ENCODE measurements around the gene ZNF644. TPM values are rescaled to one million over a fixed set of nuclear protein-coding genes. Genes with fewer than 3 reads are reported as not detected.
A peak's percentile ranks its signal among the peaks of the same experiment; 100 is the strongest.
"Not testable (repeated sequence)": the region's sequence is repeated elsewhere in the genome, so short reads cannot be mapped to it uniquely, and the experiment has no call there.

ZNF644 gene
- 10 to 100 TPM; 38.2 to 79.3 (median 41.0) TPM for total RNA-seq

GRCh38 chr1:91021686-91022517, at the start of gene ZNF644:
Gene ZNF644, minus strand, starts transcription at chr1:91022035. Its CDS starts 39,682 bp downstream, at chr1:90982353.
- Histone ChIP-seq H3K4me1 (peaks cover 36% of the 10 kb centered on the region), H3K27ac (peak within 1 kb of the TSS; percentile 98), H3K4me3 (peak within 1 kb of the TSS; percentile 68), H3K9me3 (no peaks in the 10 kb centered on the region), H3K36me3 (no peaks in the 10 kb centered on the region), H3K27me3 (no peaks in the 10 kb centered on the region)
- TF ChIP-seq POLR2AphosphoS5 (IDR thresholded peaks at IDR 0.05) = peak in 1 of 3 donors; percentile 72
- no peak for TF ChIP-seq CTCF (IDR thresholded peaks at IDR 0.05)
- peak in 1 of 2 donors; percentile 88 for TF ChIP-seq POLR2A (IDR thresholded peaks at IDR 0.05)
- DNase-seq (ENCODE audit: low spot score in 2 of 2) = peak; percentile 94 to 95
- WGBS = 0% methylated on average over 14 of the region's 70 CpGs

- H3K4me3 ChIP-seq = no peak overlapping the region
- WGBS = 25% methylated on average over 3 of the region's 3 CpGs
- H3K4me1 ChIP-seq = no peaks in the 10 kb centered on the region
- TF ChIP-seq POLR2A (IDR thresholded peaks at IDR 0.05) = no peak
- TF ChIP-seq CTCF (IDR thresholded peaks at IDR 0.05) = no peak
- no peak for TF ChIP-seq EP300 (IDR thresholded peaks at IDR 0.05)
- TF ChIP-seq POLR2AphosphoS5 (IDR thresholded peaks at IDR 0.05) = no peak
- no peaks in the 10 kb centered on the region for H3K27me3 ChIP-seq
- DNase-seq (ENCODE audit: low spot score in 2 of 2) = no peak
- no peaks in the 10 kb centered on the region for H3K9me3 ChIP-seq
- no peak overlapping the region for H3K27ac ChIP-seq
- H3K36me3 ChIP-seq = no peaks in the 10 kb centered on the region
Measured at GRCh38 chr1:91070298-91070697, 48.5 kb upstream of the ZNF644 start.

GRCh38 chr1:91066538-91066937, 44.7 kb upstream of the ZNF644 start:
- Histone ChIP-seq H3K4me1 (no peaks in the 10 kb centered on the region), H3K36me3 (no peaks in the 10 kb centered on the region), H3K9me3 (no peaks in the 10 kb centered on the region), H3K4me3 (no peak overlapping the region), H3K27ac (no peak overlapping the region), H3K27me3 (no peaks in the 10 kb centered on the region)
- DNase-seq (ENCODE audit: low spot score in 2 of 2) = no peak
- WGBS = 38% methylated on average over 1 of the region's 1 CpG
- TF ChIP-seq CTCF (IDR thresholded peaks at IDR 0.05) (no peak), POLR2A (IDR thresholded peaks at IDR 0.05) (no peak), POLR2AphosphoS5 (IDR thresholded peaks at IDR 0.05) (no peak), EP300 (IDR thresholded peaks at IDR 0.05) (no peak)

- Histone ChIP-seq H3K27me3 (no peaks in the 10 kb centered on the region), H3K27ac (no peak overlapping the region), H3K4me1 (no peaks in the 10 kb centered on the region), H3K9me3 (no peaks in the 10 kb centered on the region), H3K36me3 (no peaks in the 10 kb centered on the region), H3K4me3 (no peak overlapping the region)
- DNase-seq (ENCODE audit: low spot score in 2 of 2) = no peak
- TF ChIP-seq POLR2A (IDR thresholded peaks at IDR 0.05) (no peak), EP300 (IDR thresholded peaks at IDR 0.05) (no peak), POLR2AphosphoS5 (IDR thresholded peaks at IDR 0.05) (no peak), CTCF (IDR thresholded peaks at IDR 0.05) (no peak)
- WGBS = 80% methylated on average over 4 of the region's 4 CpGs
Measured at GRCh38 chr1:91065337-91065736, 43.5 kb upstream of the ZNF644 start.

- H3K4me1 ChIP-seq; H3K27me3 ChIP-seq; DNase-seq (ENCODE audit: low spot score in 2 of 2); H3K36me3 ChIP-seq; H3K27ac ChIP-seq; H3K4me3 ChIP-seq; H3K9me3 ChIP-seq: not testable (repeated sequence)
- WGBS = 70% methylated on average over 5 of the region's 5 CpGs
Measured at GRCh38 chr1:91063403-91063802, 41.6 kb upstream of the ZNF644 start.

Measured in suprapubic skin (tissue), 4 donors.